GM21825 (cell line): ENCODE data around the gene BRME1.
"Not testable (repeated sequence)": the region's sequence is repeated elsewhere in the genome, so short reads cannot be mapped to it uniquely, and the experiment has no call there.

Source experiments
- ATAC-seq: cut with Tn5 transposase; IDR thresholded peaks from one replicate; pipeline ENCODE4 v1.9.1; 2021; ENCODE audit warnings: mild to moderate bottlenecking, moderate library complexity; ENCODE audit not compliant: unreplicated experiment

BRME1 gene

DNA sequence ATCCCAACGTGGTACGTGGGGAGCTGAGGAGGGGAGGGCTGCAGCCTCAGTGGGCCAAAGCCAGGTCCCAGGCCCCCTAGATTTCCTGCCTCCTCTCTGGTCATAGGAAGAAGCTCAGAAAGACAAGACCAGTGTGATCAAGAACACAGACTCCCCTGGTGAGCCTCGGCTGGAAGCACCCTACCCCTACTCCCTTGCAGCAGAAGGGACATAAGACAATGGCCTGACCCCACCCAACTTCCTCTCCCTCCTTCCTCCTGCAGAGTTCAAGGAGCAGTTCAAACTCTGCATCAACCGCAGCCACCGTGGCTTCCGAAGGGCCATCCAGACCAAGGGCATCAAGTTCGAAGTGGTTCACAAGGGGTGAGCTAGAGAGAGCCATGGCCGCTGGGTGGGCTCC lies 20.8 kb upstream of the BRME1 start:
- no peak for ATAC-seq

DNA sequence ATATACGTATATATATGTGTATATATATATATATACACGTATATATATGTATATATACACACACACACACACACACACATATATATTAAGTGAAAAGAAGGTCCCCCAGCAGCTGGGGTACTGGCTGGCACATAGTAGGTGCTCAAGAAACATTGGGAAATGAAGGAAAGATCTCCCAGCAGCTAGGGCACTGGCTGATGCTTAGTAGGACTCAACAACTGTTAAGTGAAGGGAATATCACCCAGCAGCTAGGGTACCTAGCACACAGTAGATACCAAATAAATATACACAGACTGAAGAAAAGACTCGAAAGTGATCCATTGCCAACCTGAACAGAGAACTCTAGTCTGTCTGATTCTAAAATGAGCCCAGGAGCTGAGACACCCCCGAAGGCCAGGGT lies 20.1 kb upstream of the BRME1 start:
- no peak for ATAC-seq

DNA sequence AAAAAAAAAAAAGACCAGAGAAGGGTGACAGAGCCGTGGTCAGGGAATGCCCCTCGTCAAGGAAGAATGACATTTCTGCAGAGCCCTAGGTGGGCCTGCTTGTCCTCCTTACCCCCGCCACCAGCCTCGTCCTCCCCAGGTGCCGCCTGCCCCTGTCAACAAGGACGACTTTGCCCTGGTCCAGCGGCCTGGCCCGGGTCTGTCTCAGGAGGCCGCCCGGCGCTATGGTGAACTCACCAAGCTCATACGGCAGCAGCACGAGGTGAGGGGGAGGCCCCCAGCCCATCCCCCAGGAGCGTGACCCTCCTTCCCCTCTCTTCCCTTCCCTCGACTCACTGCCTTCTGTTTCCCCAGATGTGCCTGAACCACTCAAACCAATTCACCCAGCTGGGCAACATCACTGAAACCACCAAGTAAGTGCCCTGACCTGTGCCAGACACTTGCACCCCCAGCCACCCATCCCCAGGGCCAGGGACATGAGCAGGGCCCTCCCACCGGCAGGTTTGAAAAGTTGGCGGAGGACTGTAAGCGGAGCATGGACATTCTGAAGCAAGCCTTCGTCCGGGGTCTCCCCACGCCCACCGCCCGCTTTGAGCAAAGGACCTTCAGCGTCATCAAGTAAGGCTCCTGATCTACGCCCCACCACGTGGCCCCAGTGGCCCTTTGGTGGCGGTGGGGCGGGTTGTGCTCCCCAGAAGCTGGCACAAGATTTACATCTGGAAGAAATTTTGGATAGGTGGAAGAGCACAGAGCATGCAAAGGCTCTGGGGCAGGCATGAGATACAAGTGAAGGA lies 17.5 kb upstream of the BRME1 start:
- no peak for ATAC-seq

DNA sequence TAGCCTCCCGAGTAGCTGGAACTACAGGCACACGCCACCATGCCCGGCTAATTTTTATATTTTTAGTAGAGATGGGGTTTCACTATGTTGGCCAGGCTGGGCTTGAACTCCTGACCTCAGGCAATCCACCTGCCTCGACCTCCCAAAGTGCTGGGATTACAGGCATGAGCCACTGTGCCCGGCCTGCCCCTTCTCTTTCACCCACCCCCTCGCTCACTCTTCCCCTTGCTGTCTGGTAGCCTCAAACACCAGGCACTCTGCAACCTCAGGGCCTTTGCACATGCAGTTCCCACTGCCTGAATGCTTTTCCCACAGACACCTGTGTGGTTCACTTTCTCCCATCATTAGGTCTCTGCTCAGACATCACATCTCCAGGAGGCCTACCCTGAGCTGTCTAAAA lies 16.2 kb upstream of the BRME1 start:
- ATAC-seq = not testable (repeated sequence)

DNA sequence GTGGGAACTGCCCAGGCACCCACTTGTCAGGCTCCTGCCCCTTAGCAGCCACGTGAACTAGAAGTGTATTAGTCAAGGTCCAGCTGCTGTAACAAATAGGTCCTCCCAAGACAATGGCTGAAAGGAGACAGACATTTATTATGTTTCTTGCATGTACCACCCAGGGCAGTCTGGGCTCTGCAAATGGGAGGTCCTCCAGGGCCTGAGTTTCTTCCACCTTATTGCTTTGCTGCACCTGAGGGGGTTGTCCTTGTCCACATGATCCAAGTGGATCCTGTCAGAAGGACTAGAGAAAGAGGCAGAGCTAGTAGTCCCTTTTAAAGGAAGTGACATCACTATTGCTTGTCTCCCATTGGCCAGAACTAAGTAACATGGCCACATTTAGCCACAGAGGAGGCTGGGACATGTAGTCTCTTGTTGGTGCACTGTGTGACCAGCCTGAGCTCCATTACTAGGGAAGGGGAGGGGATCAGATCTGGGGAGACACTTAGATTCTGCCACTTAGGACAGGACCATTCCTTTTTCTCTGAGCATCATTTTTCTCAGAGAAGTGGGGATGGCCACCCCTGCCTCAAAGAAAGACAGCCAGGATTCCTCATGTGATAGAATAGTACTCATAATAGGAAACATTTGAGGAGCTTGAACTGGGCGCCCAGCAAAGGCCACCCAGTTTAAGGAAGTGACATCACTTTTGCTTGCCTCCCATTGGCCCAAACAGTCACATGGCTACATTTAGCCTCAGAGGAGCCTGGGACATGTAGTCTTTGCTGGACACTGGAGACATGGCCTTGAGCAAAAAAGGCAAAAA lies 15.2 kb upstream of the BRME1 start:
- ATAC-seq = no peak

DNA sequence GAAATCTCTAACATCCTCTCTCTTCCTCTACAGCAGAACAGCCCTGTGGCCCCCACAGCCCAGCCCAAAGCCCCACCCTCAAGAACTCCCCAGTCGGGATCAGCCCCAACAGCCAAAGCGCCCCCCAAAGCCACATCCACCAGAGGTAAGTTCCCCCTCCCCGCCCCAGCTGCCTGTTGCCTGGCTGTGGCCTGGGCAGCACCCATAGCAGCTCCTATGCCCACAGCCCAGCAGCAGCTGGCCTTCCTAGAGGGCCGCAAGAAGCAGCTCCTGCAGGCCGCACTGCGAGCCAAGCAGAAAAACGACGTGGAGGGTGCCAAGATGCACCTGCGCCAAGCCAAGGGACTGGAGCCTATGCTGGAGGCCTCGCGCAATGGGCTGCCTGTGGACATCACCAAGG lies 14.6 kb upstream of the BRME1 start:
- ATAC-seq = no peak

DNA sequence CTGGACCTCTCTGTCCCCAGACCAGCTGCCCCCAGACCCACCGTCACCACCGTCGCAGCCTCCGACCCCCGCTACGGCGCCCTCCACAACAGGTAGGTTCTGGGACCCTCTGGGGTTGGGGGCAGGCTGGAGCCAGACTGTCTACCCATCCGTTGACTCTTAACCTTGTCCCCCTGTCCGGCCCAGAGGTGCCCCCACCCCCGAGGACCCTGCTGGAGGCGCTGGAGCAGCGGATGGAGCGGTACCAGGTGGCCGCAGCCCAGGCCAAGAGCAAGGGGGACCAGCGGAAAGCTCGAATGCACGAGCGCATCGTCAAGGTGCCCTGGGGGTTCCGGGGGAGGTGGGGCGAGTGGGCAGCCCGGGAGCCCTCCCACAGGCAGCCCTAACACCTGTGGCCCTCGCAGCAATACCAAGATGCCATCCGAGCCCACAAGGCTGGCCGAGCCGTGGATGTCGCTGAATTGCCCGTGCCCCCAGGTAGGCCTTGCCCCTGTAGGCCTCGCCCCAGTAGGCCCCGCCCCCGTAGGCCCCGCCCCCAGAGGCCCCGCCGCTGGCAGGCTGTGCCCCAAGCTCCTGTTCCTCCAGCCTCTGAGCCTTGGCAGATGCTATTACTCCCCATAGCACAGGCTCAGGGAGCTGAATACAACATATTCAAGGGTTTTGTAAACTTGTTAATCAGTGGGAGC lies 13.0 kb upstream of the BRME1 start:
- ATAC-seq = no peak

DNA sequence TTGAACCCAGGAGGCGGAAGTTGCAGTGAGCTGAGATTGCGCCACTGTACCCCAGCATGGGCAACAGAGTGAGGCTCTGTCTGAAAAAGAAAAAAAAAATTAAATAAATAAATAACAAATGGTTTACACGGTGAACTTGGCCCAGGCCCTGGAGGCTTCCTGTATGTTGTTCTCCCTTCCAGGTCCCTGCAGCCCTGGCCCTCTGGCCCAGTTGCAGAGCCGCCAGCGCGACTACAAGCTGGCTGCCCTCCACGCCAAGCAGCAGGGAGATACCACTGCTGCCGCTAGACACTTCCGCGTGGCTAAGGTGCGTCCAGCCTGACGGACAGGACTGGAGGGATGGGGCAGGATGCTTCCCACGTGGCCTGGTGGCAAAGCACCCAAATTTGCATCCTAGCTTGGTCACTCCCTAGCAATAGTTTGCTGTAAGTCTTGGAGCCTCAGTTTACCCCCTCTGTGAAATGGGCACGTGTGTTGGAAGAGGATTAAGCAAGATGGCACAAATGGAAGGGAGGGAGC lies 12.0 kb upstream of the BRME1 start:
- ATAC-seq = no peak

DNA sequence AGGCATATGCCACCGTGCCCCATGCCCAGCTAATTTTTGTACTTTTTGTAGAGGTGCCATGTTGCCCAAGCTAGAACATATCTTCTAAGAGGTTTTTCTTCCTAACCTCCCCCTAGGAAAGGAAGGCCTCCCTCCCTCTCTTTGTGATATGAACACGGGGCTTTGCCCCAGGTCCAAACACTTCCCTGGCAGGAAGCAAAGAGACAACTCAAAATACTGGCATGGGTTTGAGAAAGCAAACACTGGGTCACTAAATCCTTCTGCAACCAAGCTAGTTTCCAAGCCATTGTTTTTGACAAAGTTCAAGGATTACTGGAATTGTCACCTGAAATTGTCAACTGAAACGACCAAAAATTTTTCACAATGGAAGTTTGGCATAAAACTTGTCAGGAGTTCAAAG lies 8.9 kb upstream of the BRME1 start:
- ATAC-seq = no peak

DNA sequence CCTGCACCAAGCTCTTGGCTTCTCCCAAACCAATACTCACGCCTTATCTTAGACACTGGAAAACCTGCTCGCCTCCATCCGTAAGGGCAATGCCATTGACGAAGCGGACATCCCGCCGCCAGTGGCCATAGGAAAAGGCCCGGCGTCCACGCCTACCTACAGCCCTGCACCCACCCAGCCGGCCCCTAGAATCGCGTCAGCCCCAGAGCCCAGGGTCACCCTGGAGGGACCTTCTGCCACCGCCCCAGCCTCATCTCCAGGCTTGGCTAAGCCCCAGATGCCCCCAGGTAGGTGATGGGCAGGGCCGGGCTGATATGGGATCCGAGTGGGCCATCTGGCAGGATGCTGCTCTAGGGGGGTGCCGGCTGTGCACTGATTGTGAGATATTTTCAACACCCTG lies 7.4 kb upstream of the BRME1 start:
- ATAC-seq = no peak

DNA sequence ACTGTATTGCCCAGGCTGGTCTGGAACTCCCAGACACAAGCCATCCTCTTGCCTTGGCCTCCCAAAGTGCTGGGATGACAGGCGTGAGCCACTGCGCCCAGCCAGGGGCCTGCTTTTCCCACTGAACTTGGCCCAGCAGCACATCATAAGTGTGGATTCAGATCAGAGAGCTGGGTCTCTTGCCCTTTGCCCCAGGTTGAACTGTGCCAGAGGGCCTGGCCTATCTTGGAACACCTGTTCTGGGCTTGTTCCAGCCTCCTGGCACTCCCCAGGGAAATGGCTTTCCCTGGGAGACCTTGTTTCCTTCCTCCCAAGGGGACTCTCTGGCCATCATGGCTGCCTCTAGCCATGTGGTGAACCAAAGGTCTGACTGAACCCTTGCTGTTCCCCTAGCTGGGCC lies 3.5 kb upstream of the BRME1 start:
- no peak for ATAC-seq

DNA sequence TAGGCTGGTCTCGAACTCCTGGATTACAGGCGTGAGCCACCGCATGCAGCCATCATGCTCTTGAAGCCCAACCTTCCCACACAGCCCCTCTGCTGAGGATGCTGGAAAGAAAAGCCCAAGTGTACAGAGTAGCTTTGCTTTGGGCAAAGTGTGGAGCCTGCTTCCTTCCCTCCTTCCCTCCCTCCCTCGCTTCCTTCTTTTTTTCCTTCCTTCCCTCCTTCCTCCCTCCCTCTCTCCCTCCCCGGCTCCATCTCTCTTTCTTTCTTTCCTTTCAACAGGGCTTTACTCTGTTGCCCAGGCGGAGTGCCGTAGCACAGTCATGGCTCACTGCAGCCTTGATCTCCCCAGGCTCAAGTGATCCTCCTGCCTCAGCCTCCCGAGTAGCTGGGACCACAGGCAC lies 2.8 kb upstream of the BRME1 start:
- ATAC-seq = no peak

DNA sequence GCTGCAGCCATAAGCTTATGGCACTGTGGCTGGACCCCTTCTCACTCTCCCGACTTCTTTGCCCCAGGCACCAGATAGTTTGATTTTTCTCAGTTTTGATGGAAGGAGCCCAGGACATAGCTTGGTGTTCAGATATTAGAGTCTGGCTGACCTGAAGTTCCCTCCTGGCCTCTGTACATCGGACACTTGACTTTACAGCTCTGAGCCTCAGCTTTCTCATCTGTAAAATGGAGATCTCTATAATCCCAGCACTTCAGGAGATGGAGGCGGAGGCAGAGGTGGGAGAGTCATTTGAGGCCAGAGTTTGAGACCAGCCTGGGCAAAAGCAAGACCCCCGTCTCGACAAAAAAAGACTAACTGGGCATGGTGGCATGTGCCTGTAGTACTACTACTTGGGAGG lies 993 bp upstream of the BRME1 start:
- ATAC-seq = no peak

DNA sequence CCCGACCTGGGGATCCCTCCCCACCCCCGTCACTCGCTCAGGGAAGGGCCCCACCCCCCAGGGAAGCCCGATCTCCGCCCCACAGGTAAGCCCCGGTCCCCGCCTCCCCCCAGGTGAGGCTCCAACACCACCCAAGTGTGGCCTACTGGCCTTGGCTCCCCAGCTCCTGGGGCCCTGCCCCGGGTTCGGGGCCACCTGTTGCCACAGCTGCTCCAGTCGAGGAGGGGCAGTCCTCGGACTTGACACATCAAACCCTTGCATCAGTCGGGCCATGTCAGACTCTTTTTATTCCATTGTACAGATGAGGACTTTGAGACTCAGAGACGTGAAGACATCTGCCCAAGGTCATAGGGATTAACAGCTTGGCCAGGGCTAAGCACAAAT lies 596 bp upstream of the BRME1 start:
- peak; percentile 8 for ATAC-seq

DNA sequence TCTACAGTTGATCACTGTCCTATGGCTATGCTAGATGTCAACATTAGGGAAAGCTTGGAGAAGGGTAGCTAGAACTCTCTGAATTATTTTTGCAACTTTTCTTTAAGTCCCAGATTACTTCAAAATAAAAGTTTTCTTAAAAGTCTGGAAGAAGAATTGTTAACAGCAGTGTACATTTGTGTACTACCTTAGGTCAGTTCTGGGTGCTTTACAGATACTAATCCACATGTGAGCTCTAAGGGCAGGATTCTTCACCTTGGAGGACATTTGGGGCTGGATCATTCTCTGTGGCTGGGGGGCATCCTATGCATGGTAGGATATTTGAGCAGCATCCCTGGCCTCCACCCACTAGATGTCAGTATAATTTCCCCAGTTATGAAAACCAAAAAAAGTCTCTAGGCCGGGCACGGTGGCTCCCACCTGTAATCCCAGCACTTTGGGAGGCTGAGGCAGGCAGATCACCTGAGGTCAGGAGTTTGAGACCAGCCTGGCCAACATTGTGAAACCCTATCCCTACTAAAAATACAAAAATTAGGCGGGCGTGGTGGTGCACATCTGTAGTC lies 2.8 kb downstream of the BRME1 start:
- no peak for ATAC-seq

DNA sequence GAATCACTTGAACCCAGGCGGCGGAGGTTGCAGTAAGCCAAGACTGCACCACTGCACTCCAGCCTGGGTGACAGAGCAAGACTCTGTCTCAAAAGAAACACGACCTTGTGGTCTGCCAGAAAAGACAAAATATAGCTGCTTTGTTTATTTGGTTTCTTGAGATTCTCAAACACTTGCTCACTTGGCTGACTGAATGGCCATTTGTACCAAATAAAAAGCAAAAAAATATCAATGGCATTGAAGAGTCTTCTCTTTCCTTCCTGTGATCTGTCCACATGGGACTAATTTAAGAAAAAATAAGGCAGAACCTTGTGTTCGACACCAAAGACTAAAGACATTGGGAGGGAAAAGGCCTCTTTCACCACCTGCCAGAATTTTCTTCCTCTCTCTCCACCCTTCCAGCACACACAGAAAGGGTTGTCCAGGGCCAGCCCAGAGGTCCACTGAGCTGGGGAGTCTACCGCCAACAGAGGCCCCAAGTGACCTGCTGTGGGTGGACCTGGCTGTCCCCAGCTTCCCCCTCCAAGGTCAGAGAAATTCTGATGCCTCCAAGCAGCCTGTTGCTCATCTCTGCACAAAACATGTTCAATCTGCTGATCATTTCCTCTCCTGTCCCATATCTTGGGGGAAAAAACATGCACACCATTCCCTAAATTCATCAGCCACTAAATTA lies 5.9 kb downstream of the BRME1 start:
- no peak for ATAC-seq

DNA sequence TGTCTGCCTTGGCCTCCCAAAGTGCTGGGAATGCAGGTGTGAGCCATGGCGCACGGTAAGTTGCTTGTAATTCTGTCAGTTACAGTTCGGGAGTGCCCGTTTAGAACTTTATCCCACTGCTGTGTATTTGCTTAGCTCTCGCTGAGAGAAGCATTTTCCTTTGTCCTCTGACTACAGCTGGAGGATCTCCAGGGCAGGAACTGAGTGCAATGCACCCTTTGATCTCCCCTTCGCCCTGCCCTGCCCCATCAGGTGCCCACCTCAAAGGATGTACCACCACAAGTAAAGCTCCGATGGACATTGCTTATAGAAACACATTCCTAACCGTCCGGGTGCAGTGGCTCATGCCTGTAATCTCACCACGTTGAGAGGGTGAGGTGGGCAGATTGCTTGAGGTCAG lies 6.5 kb downstream of the BRME1 start:
- ATAC-seq = no peak

DNA sequence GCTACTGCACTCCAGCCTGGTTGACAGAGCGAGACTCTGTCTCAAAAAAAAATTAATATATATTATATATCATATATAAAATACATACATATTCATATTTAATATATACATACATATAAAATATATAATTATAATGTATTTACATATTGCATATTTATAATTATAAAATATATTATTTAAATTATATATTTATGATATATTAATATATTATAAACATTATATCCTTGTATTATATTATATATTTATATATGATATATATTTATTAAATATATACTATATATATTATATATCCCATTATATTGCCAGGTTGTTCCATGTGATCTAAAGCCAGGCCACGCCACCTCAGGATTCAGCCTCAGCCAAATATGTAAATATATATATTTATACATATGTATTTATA lies 9.7 kb downstream of the BRME1 start:
- no peak for ATAC-seq

DNA sequence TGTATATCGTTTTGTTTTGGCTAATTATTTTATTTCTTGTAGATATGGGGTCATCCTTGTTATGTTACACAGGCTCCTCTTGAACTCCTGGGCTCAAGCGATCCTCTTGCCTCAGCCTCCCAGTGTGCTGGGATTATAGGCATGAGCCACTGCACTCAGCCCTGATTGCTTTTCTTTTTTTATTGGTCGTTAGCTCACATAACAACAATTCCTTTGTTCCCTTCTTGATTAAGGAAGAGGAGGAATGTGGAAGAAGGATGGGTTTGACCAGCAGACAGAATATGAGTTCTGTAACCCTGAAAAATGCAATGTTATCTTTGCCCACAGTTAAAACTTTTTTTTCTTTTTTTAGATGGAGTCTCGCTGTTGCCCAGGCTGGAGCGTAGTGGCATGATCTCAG lies 11.4 kb downstream of the BRME1 start:
- no peak for ATAC-seq

DNA sequence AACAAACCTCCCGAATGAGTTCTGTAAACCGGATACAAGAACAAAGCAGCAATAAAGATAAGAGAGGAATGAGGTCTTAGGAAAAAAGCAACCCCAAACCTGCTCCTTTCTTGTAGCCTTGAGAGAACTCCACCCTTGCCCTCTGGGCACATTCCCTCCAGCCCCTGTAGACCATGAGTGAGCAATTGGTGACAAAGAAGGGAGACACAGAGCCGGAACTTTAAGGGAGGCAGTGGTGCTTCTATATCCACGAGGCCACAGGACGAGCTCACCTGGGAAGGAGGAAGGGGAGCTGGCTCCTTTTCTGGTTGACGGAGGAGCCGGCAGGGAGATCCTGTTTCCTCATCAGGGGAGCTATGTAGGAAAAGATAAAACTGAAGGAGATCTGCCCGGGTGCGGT lies 13.0 kb downstream of the BRME1 start:
- ATAC-seq = no peak

DNA sequence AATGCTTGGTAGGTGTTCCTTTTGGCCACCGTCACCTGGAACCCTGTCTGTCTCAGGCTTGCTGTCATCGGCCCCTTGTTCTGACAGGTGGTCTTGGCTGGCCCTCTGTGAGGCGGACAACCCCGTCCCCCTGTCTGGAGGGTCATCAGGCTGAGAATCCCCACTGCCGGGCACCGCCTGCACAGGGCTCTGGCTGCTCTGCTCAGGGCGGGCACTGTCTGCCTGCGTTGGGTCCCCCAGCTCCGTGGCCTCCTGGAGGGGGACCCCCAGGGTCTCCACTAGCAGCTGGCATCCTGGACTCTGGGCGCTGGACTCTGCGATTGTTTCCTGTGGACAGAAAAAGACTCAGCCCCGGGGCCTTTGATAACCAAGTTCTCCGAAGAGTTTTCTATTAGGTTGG lies 15.8 kb downstream of the BRME1 start:
- ATAC-seq = no peak
